HEK293 (cell line): Measurements from ENCODE around the gene U2AF1.
"Not testable (repeated sequence)": the region's sequence is repeated elsewhere in the genome, so short reads cannot be mapped to it uniquely, and the experiment has no call there.

Experiments used
- CTCF ChIP-seq: fragments of 450-650 bp; formaldehyde crosslinking; IDR thresholded peaks from 2 replicates; pipeline ENCODE4 v1.5.1; 2016; ENCODE audit warnings: missing biosample characterization, missing genetic modification characterization
- ZFP3 ChIP-seq: fragments of 450-650 bp; formaldehyde crosslinking; IDR thresholded peaks from 2 replicates; pipeline ENCODE4 v1.5.1; 2016; ENCODE audit warnings: low read depth, missing biosample characterization, missing genetic modification characterization
- ZNF354C ChIP-seq: fragments of 450-650 bp; formaldehyde crosslinking; IDR thresholded peaks from 2 replicates; pipeline ENCODE4 v1.5.1; 2016; ENCODE audit warnings: missing biosample characterization, missing genetic modification characterization, low read depth, borderline replicate concordance

- not testable (repeated sequence) for TF ChIP-seq CTCF (tag by site-specific recombination); ZFP3; ZNF354C (tag by site-specific recombination)
Observed at GRCh38 chr21:43076643-43077042, 30.7 kb downstream of the U2AF1 start.
